ENCODE measurements around the gene FES. TPM values are rescaled to one million over a fixed set of nuclear protein-coding genes. Genes with fewer than 3 reads are reported as not detected.
"Not testable (repeated sequence)": the region's sequence is repeated elsewhere in the genome, so short reads cannot be mapped to it uniquely, and the experiment has no call there.

Gene FES
- total RNA-seq, 1 donor from 2014 or later: 36.2 TPM

GRCh38 chr15:90891346-90891949 is 7.1 kb downstream of the FES start:
- no peak for DNase-seq (ENCODE audit: low spot score)

GRCh38 chr15:90892023-90892422 is 7.7 kb downstream of the FES start:
- DNase-seq (ENCODE audit: low spot score): no peak

- DNase-seq (ENCODE audit: low spot score): no peak
Measured at GRCh38 chr15:90892498-90893174, 8.3 kb downstream of the FES start.

GRCh38 chr15:90893175-90894090 is 9.1 kb downstream of the FES start:
- DNase-seq (ENCODE audit: low spot score): no peak

GRCh38 chr15:90895571-90896117 is 11.3 kb downstream of the FES start:
- DNase-seq (ENCODE audit: low spot score): no peak

- not testable (repeated sequence) for DNase-seq (ENCODE audit: low spot score)
Measured at GRCh38 chr15:90897131-90897655, 12.9 kb downstream of the FES start.

DNA sequence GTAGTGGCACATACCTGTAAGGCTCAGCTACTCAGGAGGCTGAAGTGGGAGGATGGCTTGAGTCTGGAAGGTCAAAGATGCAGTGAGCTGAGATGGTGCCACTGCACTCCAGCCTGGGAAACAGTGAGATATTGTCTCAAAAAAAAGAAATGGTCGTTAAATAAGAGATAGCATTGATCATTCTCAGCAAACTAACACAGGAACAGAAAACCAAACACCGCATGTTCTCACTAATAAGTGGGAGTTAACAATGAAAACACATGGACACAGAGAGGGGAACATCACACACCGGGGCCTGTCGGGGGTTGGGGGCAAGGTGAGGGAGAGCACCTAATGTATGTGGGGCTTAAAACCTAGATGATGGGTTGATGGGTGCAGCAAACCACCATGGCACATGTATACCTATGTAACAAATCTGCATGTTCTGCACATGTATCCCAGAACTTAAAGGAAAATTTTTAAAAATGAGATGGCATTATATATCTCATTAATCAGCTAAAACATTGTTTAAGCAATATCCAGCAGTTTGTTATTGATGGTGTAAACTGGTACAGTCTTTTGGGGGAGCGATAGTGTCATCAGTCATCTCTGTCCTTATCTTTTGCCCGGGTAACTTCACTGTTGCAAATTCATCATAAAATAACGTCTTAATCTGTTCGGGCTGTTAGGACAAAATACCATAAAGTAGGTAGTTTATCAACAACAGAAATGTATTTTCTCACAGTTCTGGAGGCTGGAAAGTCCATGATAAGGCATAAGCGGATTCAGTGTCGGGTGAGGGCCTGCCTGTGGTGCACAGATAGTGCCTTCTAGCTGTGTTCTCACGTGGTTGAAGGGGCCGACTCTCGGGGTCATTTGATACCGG is 17.1 kb downstream of the FES start:
- no peak for DNase-seq (ENCODE audit: low spot score)

- peak; percentile 74 for DNase-seq (ENCODE audit: low spot score)
Measured at GRCh38 chr15:90902040-90902839, 17.9 kb downstream of the FES start.

GRCh38 chr15:90902840-90903732 is 18.8 kb downstream of the FES start, which contains the start of gene MAN2A2:
Gene MAN2A2 (plus strand): TSS chr15:90903302. CDS start chr15:90904208, 906 bp downstream.
- peak; percentile 60 for DNase-seq (ENCODE audit: low spot score)

DNA sequence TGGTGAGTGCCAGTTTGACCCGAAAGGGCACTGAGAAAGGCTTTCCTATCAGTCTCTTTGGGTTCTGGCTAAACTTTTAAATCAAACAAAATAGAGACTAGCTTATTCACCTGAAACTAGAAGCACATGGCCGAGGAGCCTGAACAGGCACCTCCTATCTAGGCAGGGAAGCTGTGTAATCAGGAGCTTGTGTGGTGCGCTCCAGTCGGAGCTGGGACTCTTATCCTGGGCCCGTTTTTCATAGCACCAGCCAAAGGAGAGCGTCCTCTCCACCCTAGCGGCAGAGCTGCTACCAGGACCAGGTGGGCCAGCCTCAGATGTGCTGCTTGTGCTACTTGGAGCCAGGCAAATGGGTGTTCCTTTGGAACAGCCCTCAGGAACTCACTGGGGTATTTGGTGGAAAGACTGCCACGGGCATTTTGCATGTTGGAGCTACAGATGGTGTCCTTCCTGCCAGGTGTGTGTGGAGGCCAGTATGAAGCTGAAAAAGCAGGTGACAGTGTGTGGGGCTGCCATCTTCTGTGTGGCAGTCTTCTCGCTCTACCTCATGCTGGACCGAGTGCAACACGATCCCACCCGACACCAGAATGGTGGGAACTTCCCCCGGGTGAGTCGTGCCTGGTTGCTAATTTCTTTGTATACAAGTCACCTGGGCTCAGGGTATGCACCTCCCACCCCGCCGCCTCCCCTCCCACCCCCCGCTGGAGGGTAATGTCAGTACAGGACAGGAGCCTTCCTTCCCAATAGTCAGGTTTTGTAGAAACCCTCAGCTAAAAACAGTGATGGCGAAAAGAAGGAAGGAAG is 19.6 kb downstream of the FES start:
- no peak for DNase-seq (ENCODE audit: low spot score)

DNA sequence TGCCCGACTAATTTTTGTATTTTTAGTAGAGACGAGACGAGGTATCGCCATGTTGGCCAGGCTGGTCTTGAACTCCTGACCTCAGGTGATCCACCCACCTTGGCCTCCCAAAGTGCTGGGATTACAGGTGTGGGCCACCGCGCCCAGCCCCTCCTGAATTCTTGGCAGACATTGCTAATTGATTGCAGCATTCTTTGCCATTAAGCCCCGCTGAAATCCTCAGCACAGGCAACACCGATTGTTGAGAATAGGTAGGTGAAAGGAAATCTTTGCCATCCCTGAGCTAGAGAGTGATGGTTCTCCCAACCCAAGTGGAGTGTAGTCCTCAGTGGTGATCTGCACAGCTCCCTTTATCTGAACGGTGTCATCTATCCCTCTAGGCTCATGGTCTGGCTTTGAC is 20.4 kb downstream of the FES start:
- DNase-seq (ENCODE audit: low spot score): no peak

DNA sequence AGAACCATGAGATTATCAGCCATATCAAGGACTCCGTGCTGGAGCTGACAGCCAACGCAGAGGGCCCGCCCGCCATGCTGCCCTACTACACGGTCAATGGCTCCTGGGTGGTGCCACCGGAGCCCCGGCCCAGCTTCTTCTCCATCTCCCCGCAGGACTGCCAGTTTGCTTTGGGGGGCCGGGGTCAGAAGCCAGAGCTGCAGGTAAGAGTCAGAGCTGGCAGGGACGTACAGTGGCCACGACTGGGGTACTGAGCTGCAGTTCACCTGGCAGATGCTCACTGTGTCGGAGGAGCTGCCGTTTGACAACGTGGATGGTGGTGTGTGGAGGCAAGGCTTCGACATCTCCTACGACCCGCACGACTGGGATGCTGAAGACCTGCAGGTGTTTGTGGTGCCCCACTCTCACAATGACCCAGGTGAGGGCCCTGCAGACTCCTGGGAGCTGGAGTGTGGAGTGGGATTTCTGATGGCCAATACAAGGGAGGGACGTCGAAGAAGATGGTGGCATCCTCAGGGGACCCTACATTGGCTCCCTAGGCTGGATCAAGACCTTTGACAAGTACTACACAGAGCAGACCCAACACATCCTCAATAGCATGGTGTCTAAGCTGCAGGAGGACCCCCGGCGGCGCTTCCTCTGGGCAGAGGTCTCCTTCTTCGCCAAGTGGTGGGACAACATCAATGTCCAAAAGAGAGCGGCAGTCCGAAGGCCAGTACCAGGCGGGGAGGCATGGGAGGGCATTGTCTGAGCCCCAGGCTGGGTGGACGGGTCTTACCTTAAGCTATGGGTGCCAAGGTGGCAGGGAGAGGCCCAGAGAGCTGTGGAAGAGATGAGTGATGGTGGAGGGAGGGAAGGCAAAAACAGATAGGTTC is 21.2 kb downstream of the FES start:
- DNase-seq (ENCODE audit: low spot score): no peak

DNA sequence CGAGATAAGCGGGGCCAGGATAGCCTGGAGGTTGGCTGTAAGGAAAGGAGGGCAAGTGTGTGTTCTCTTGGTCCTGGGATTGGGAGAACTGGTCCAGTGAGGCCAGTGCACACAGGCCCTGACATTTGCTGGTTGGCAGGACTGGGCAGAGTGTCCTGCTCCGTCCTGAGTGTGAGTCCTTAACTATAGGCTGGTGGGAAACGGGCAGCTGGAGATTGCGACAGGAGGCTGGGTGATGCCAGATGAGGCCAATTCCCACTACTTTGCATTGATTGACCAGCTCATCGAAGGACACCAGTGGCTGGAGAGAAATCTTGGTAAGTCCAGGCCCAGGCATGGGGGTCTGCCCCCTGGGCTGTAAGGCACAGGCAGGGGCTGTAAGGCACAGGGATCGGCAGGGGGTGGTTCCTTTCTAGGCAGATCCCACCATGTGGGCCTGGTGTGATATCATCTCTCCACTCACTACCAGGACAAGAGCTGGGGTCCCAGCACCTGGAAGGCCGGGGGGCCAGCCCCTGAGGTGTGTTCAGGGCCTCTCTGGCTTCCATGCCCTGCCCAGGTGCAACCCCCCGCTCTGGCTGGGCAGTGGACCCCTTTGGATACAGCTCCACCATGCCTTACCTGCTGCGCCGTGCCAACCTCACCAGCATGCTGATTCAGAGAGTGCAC is 22.0 kb downstream of the FES start:
- DNase-seq (ENCODE audit: low spot score): no peak

- no peak for DNase-seq (ENCODE audit: low spot score)
Measured at GRCh38 chr15:90907051-90907660, 22.9 kb downstream of the FES start.

DNA sequence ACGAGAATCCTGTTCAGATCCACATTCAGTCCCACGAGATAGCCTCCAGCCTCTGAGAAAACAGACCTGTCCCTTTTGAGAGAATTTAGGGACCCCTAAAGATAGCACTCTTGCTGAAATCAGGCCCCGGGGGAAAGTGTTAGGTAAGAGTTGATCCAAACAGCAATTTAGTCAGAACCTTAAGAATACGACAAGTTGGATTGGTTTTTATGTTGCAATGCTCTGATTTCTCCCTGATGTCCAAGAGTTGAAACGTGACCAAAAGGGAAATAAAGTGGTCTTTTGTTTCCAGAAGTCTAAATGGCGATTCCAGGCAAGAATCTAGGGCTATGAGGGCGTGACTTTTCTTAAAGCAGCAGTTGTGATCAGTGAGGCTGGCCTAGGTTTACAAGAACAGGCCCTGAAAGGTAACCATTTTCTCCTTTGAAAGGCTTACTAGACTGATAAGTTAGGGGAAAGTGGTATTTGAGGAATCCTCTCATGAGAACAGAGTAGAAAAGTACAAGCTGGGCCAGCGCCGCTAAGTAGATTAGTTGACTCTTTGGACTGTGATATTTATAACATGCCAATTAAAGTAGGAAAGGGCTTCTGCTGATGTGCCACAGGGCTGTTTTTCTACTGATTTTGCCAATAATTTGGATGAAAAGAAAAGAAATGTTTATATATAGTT is 23.7 kb downstream of the FES start:
- DNase-seq (ENCODE audit: low spot score): no peak

DNA sequence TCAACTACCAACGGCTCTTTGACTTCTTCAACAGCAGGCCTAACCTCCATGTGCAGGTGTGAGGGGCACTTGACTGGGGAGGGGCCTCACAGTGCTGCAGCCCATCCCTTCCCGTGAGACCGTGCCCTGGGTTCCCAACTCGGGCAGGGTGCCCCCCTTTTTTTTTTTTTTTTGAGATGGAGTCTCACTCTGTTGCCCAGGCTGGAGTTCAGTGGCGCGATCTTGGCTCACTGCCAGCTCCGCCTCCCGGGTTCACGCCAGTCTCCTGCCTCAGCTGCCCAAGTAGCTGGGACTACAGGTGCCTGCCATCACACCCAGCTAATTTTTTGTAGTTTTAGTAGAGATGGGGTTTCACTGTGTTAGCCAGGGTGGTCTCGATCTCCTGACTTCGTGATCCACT is 25.1 kb downstream of the FES start:
- not testable (repeated sequence) for DNase-seq (ENCODE audit: low spot score)

All from ureter (tissue), 1 donor.